GM19328 (cell line): ENCODE results near the gene SEMA6A.

Source experiments
- ATAC-seq: cut with Tn5 transposase; IDR thresholded peaks from one replicate; pipeline ENCODE4 v1.9.1; 2021; ENCODE audit warnings: mild to moderate bottlenecking, moderate library complexity; ENCODE audit not compliant: unreplicated experiment

Gene SEMA6A

GRCh38 chr5:116497631-116498030 lies 77.0 kb downstream of the SEMA6A start:
- ATAC-seq = no peak

GRCh38 chr5:116495786-116496357 lies 78.8 kb downstream of the SEMA6A start:
- ATAC-seq = no peak

GRCh38 chr5:116494784-116495450 lies 79.7 kb downstream of the SEMA6A start:
- no peak for ATAC-seq

- ATAC-seq = no peak
Measured at GRCh38 chr5:116492776-116493175, 81.8 kb downstream of the SEMA6A start.

- ATAC-seq = peak; percentile 55
Measured at GRCh38 chr5:116492016-116492623, 82.5 kb downstream of the SEMA6A start.

GRCh38 chr5:116488356-116489041 lies 86.1 kb downstream of the SEMA6A start:
- ATAC-seq = no peak

- no peak for ATAC-seq
Measured at GRCh38 chr5:116487045-116487444, 87.6 kb downstream of the SEMA6A start.

GRCh38 chr5:116486588-116486987 lies 88.0 kb downstream of the SEMA6A start:
- ATAC-seq = no peak

- ATAC-seq = no peak
Measured at GRCh38 chr5:116484645-116485044, 90.0 kb downstream of the SEMA6A start.

- ATAC-seq = no peak
Measured at GRCh38 chr5:116482394-116482793, 92.2 kb downstream of the SEMA6A start.

- no peak for ATAC-seq
Measured at GRCh38 chr5:116480894-116481510, 93.6 kb downstream of the SEMA6A start.

GRCh38 chr5:116479776-116480675 lies 94.6 kb downstream of the SEMA6A start:
- no peak for ATAC-seq

GRCh38 chr5:116478491-116478890 lies 96.1 kb downstream of the SEMA6A start:
- no peak for ATAC-seq

GRCh38 chr5:116476897-116477537 lies 97.6 kb downstream of the SEMA6A start:
- no peak for ATAC-seq

- ATAC-seq = no peak
Measured at GRCh38 chr5:116475338-116475737, 99.3 kb downstream of the SEMA6A start.

- ATAC-seq = no peak
Measured at GRCh38 chr5:116473706-116474105, 100.9 kb downstream of the SEMA6A start.

- ATAC-seq = no peak
Measured at GRCh38 chr5:116472274-116472673, 102.3 kb downstream of the SEMA6A start.

- ATAC-seq = no peak
Measured at GRCh38 chr5:116469631-116470030, 105.0 kb downstream of the SEMA6A start.

GRCh38 chr5:116468583-116468982 lies 106.0 kb downstream of the SEMA6A start:
- no peak for ATAC-seq

- no peak for ATAC-seq
Measured at GRCh38 chr5:116467465-116467843, 107.2 kb downstream of the SEMA6A start.
